GM21423 (cell line): ENCODE results near the gene HMSD.
"Not testable (repeated sequence)": the region's sequence is repeated elsewhere in the genome, so short reads cannot be mapped to it uniquely, and the experiment has no call there.

Source experiments
- ATAC-seq: cut with Tn5 transposase; IDR thresholded peaks from one replicate; pipeline ENCODE4 v1.9.1; 2021; ENCODE audit warnings: mild to moderate bottlenecking, moderate library complexity; ENCODE audit not compliant: unreplicated experiment

HMSD gene

GRCh38 chr18:63949068-63949737 is at the start of gene HMSD:
Gene HMSD, plus strand, starts transcription at chr18:63949301. Its CDS starts 4,155 bp downstream, at chr18:63953456.
- ATAC-seq, result peak; percentile 91

GRCh38 chr18:63903851-63904570 is 45.1 kb upstream of the HMSD start:
- no peak for ATAC-seq

GRCh38 chr18:63904694-63905093 is 44.4 kb upstream of the HMSD start:
- ATAC-seq, result no peak

DNA sequence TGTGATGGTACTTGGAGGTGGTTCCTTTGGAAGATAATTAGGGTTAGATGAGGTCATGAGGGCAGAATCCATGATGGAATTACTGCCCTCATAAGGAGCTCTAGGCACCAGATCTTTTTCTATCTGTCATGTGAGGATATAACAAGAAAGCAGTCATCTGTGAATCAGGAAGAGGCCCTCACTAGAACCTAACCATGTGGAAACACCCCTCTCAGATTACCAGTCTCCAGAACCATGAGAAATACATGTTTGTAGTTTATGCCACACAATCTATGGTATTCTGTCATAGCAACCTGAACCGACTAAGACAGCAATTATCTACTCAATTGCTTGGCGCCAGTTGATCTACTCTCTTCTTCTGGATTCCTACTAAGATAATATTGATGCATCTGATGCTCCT is 43.7 kb upstream of the HMSD start:
- no peak for ATAC-seq

- ATAC-seq, result no peak
Observed at GRCh38 chr18:63906056-63906455, 43.0 kb upstream of the HMSD start.

- ATAC-seq, result peak; percentile 56
Observed at GRCh38 chr18:63907664-63908063, 41.4 kb upstream of the HMSD start, which contains the start of gene SERPINB10. Gene SERPINB10, plus strand, starts transcription at chr18:63907958. Its CDS starts 7,553 bp downstream, at chr18:63915511.

DNA sequence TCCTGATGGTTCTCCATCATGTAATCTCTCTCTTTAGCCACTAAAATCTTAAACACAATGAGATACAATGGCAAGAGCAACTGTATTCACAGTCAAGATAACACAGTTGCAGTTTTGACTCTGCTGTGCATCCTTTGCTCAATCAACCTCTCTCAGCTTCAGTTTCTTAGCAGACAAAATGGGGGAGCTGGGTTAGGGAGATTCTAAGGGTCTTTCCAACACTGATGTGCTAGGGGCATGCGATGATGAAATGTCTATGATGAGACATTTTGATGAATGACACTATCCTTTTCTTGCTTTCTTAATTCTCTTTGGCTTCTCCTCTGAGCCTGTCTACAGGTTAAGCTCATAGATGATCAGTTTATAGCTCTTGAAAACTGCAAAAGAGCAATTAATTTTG is 40.2 kb upstream of the HMSD start:
- no peak for ATAC-seq

GRCh38 chr18:63909870-63910269 is 39.2 kb upstream of the HMSD start:
- ATAC-seq, result no peak

DNA sequence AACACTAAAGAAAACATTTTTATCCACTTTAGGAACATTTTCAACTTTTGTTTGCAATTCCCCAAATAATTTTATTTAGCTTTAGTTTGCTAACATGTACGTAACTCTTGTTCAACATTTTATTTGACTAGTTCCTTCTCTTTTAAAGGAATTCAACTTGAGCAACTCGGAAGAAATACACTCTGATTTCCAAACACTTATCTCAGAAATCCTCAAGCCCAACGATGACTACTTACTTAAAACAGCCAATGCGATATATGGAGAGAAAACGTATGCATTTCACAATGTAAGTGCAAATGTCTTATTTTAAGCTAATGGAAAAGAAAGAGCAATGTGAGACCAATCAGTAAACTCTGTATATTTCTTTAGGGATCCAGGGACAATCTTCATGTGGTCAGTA is 31.3 kb upstream of the HMSD start:
- no peak for ATAC-seq

DNA sequence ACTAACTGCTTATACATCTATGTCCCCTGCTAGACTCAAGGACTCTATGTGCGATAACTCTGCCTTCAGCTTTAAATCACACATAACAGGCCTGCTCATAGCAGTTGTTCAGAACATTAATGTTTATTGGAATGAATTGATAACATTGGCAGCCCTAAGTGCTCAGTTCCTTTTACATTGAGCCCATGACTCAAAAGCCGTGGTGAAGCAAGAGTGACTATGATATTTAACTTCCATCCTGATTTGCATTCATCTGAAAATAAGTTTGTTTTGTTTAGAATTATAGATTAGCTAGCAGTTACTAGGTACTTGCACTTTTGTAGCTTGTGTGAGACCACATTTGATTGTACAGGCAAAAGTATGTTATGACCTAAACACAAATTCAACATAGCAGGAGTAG is 27.1 kb upstream of the HMSD start:
- no peak for ATAC-seq

- ATAC-seq, result no peak
Observed at GRCh38 chr18:63924551-63924950, 24.6 kb upstream of the HMSD start.

DNA sequence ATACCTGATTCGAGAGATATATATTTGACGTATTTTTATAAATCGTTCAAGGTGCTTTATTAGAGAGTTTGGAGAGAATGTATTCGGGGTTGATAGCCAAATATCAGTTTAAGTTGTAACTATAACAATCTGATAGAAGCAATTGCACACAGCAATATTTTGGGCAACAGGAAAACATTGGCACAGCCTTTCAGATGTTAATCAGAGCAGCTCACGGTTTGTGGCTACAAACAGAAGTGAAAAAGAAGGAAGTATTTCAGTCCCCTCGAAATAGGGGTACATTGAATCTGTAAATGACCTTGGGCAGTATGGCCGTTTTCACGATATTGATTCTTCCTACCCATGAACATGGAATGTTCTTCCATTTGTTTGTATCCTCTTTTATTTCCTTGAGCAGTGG is 20.8 kb upstream of the HMSD start:
- ATAC-seq, result no peak

DNA sequence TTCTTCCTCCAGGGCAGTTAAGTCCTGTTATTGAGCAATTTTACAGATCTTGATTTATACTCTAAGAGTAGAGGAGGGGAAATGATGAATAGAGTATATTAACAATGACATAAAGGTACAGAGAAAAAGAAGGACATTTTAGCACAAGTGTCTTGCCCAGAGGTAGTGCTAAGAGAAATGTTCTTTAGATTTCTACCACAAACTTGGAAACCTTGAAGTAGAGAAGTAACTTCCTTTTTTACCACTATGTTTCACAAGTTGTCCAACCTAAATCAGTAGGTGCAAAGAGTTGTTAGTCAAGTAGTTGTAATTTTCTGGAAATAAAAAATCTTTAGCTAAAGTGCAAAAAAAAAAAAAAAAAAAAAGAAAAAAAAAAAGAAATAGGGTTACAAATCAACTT is 19.7 kb upstream of the HMSD start:
- ATAC-seq, result not testable (repeated sequence)

DNA sequence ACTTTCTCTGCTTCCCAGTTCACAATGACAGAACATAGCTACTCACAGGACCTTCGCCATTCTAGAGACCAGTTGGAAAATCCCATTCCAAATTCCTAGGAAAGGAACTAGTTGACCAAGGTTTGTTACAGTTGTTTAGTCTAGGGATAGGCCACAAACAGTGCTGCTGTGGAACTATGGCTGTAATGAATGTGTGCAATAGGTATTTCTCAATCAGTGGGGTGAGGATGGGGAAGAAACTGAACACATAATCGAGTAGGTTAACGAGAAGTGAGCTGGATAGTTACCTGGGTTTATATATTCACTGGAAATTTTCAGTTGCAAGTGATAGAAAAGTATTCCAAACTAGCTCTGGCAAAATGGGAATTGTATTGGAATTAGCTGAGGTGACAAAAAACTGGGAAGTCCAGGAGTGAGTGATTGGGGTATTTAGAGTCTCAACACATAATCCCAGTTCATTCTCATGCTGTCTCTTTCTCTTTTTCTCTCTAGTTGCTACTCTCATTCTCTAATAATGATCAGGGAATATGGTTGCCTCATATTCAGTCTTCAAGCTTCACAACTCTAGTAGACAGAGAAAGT is 18.2 kb upstream of the HMSD start:
- no peak for ATAC-seq

GRCh38 chr18:63936156-63936931 is 12.8 kb upstream of the HMSD start:
- ATAC-seq, result peak; percentile 98

GRCh38 chr18:63936932-63937393 is 12.1 kb upstream of the HMSD start:
- ATAC-seq, result peak; percentile 18

- ATAC-seq, result no peak
Observed at GRCh38 chr18:63940008-63940407, 9.1 kb upstream of the HMSD start.

GRCh38 chr18:63940543-63941050 is 8.5 kb upstream of the HMSD start:
- ATAC-seq, result not testable (repeated sequence)

DNA sequence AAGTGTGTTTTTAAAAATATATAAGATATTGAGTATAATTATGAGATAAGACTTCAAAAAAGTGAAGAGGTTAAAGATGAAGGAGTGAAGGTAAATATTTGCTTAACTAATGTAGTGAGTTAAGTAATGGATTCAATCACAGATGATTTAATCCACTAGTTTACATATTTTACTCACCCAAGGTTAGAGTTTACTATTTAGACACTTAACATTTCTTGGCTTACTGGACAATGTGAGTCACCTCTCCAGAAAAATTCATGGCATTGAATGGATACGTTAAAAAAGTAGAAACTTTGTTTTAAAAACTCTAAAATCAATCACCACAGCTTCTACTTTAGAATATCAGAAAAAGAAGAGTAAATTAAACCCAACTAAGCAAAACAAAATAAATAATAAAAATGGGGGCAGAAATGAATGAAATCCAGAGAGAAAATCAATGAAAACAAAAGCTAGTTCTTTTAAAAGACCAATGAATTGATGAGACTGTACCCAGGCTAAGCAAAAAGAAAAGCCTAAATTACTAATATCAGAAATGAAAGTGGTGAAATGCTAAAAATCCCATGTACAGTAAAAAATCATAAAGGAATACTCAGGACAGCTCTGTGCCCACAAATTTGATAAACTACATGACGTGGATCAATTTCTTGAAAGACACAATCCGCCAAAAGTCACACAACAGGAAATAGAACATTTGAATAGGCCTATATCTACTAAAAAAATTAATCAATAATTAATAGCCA is 1.9 kb upstream of the HMSD start:
- no peak for ATAC-seq

DNA sequence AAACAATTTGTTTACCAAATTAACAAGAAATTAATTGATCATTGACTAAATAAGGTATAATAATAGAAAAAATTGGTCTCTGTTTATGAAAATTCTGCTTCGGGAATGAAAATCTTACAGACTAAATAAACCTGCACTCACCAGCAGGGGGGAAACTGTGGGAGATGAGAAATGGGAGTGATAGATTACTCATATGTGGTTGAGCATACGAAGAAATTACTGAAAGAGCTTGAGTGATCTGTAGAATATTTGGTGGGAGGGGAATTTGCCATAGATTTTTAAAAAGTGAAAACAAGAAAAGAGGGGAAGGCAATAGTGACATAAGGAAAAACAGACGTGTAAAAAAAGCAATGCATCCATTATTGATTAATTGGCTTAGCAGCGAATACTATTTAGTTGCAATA is 2.2 kb downstream of the HMSD start:
- ATAC-seq, result peak; percentile 51
